ENCODE results near the gene EDC3.
"Not testable (repeated sequence)": the region's sequence is repeated elsewhere in the genome, so short reads cannot be mapped to it uniquely, and the experiment has no call there.

Gene EDC3

GRCh38 chr15:74709892-74710291 is 14.1 kb upstream of the EDC3 start:
- DNase-seq = no peak

DNA sequence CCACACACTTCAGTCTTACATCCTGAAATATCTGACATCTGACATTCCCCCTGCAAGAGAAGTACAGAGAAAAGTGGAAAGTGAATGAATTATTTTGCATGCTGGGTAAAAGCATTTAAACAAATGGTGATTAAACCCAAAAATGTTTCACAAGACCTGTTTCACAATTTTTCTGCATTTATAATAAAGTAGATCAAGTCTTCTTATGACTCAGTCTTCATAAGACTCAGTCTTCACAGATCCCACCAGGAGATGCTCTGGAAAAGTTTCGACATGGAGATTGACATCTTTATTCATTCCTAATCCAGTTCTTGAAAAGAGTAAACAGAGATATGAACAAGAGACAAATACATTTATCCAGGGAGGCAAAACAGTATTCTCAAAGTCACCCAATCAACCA is 13.2 kb upstream of the EDC3 start:
- no peak for DNase-seq

- DNase-seq = no peak
These were observed 984 bp upstream of the EDC3 start for GRCh38 chr15:74696808-74697207.

DNA sequence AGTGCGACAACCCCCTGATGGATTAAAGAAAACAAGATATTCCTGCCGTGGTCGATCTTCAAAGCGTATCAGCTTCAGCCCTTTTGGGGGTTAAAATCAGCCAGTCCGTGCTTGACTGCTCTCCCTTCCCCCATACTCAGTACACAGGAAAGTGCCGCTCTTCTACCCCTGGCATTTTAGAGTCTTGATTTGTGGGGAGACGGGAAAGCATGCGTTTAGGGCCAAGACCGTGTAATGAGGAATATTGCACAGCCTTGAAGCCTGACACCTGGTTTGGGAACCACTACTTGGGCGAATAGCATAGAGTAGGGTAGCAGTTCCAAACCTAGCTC is 540 bp upstream of the EDC3 start:
- no peak for DNase-seq

DNA sequence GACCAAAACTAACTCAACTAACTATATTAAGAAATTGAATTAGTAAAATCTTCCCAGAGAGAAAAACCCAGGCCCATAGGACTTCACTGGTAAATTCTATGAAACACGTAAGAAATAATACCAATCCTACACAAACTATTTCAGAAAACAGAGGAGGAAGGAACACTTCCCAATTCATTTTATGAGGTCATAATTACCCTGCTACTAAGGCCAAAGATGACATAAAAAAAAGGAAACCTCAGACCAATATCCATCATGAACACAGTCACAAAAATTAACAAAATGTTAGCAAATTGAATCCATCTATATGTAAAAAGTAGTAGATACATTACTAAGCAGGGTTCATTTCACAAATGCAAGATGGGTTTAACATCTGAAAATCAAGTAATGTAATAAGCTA is 3.5 kb downstream of the EDC3 start:
- no peak for DNase-seq

DNA sequence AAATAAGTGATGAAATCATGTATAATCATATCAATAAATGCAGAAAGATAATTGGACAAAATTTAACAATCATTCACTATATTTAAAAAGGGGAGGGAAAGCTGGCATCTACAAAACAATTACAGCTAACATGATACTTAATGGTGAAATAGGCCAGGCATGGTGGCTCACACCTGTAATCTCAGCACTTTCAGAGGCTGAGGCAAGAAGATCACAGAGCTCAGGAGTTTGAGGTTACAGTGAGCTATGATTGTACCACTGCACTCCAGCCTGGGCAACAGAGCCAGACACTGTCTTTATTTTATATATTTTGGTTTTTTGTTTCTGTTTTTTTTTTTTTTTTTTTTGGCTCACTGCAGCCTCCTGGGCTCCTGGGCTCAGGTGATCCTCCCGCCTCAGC is 12.1 kb downstream of the EDC3 start:
- no peak for DNase-seq

DNA sequence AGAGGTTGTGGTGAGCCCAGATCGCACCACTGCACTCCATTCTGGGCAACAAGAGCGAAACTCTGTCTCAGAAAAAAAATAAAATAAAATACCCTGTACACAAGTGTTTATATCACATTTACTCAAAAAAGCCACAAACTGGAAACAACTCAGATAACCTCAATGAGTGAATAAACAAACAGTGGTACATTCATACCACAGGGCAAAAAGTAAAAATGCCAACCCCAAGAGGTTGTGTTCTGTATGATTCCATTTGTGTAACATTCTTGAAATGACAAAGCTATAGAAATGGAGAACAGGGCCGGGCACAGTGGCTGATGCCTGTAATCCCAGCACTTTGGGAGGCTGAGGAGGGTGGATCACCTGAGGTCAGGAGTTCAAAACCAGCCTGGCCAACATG is 12.9 kb downstream of the EDC3 start:
- DNase-seq = no peak

DNA sequence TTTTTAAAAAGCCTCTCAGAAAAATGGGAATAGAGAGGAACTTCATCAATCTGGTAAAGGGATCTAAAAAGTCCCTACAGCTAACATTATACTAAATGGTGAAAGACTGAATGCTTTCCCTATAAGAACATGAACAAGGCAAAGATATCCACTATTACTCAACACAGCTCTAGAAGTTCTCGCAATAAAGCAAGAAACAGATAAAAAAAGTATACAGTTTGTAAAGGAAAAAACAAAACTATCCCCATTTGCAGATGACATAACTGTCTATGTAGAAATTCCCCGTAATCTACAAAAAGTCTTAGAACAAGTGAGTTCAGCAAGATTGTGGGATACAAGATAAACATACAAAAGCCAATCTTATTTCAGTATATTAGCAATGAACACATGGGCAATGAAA is 15.4 kb downstream of the EDC3 start:
- DNase-seq = no peak

GRCh38 chr15:74676801-74677200 is 19.0 kb downstream of the EDC3 start:
- DNase-seq = no peak

GRCh38 chr15:74674161-74674560 is 21.7 kb downstream of the EDC3 start:
- no peak for DNase-seq

DNA sequence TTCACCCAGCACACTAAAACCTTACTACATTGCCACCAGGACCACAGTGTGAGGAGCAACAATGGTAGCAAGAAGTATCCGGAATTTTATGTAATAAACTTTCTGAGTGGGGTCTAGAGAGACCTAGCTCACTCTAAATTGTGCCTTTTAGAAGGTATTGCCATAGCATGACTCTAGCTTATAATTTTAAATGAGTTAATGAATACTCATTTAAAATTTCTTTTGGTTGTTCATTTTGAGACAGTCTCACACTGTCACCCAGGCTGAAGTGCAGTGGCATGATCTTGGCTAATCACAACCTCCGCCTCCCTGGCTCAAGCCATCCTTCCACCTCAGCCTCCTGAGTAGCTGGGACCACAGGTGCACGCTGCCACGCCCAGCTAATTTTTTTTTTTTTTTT is 26.2 kb downstream of the EDC3 start:
- no peak for DNase-seq

DNA sequence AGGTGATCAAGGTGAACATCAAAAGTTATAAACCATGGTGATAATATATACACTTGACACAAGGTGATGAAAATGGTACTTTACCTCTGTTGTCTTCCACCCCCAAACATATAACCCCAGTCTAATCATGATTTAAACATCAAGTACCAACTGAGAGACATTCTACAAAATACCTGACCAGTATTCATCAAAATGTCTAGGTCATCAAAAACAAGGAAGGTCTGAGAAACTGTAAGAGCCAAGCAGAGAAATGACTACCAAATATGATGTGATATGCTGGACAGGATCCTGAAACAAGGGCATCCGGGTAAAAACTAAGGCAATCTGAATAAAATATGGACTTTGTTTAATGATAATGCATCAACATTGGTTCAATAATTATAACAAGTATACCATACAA is 27.8 kb downstream of the EDC3 start:
- DNase-seq = no peak

GRCh38 chr15:74664670-74665069 is 31.2 kb downstream of the EDC3 start:
- no peak for DNase-seq

DNA sequence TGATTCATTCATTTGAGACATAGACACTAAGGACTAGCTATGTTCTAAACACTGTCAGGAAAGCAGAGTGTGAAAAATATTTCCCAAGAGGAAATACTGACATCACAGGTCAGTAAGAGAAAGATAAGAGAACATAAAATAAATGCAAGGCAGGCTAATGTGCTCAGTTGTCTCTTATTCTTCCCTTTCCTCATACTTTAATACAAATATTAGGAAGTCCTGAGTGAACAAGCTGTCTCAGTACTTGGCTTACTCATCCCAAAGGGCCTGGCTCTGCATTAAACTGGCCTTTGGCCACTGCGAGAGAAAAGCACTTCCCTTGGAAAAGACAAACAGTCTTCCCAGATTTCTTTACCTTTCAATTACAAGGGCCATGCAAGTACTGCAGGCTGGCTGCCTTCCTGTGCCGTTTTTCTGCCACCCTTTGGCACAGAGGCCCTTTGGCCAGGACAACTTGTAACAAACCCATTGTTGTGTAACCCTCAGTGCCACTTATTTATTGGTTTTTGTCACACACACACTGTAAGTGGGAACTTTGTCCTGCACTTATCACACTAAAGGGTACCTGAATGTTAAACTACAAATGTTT is 31.7 kb downstream of the EDC3 start:
- no peak for DNase-seq

GRCh38 chr15:74663303-74664027 is 32.4 kb downstream of the EDC3 start:
- no peak for DNase-seq

GRCh38 chr15:74662064-74662860 is 33.6 kb downstream of the EDC3 start:
- DNase-seq = no peak

DNA sequence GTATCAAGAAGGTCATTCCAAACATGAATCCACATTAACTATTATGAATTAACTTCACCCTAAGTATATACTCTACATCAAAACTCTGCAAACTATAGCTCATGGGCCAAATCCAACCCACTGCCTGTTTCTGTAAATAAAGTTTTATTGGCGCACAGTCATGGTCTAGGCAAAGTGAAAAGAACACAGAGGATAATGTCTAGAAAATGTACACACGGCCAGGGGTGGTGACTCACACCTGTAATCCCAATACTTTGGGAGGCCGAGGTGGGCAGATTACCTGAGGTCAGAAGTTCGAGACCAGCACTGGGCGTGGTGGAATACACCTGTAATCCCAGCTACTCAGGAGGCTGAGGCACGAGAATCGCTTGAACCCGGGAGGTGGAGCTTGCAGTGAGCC is 34.5 kb downstream of the EDC3 start:
- not testable (repeated sequence) for DNase-seq

- DNase-seq = no peak
These were observed 38.0 kb downstream of the EDC3 start for GRCh38 chr15:74657846-74658245.

GRCh38 chr15:74656935-74657535 is 38.8 kb downstream of the EDC3 start:
- DNase-seq = no peak

DNA sequence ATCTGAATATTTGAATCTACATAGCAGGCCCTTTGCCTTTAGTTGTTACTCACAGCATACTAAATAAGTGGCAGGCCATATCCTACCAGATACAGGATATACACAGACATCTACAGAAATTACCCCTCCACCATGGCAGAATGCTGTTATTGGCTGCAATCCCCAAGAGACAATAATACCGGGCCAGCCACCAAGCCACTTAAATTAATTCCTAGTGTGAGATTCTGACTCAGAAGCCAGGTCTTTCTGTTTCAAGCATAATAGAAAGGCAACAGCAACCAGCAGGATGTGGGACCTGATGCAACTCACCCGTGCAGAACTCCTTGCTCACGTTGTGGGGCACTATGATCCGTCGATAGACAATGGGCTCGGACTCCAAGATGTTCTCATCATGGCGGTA is 40.4 kb downstream of the EDC3 start:
- no peak for DNase-seq

DNA sequence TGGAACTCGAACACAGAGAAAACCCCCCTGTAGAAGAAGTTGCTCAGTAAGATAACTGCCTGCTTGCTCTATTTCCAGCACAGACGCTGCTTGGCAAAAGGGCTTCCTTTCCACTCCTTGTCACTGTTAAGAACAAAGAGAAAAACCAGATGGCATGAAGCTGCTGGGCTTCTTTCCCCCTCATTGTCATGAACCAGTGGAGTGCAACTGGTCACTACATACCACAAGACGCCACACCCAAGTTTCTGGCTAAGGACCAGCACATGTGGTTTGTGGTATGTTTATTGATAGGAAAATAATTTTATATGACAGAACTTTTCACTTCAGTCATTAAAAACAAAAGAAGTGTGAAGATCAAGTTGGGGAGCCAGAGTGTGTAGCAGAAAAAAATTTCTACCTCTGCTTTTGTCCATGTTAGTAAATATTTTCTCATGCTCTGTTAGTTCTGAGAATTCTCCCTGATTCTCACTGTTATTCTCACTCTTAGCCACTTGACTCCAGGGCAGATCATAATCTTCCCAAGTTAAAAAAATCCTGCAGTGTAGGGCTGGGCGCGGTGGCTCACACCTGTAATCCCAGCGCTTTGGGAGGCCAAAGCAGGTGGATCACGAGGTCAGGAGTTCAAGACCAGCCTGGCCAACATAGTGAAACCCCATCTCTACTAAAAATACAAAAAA is 42.3 kb downstream of the EDC3 start:
- DNase-seq = no peak

DNA sequence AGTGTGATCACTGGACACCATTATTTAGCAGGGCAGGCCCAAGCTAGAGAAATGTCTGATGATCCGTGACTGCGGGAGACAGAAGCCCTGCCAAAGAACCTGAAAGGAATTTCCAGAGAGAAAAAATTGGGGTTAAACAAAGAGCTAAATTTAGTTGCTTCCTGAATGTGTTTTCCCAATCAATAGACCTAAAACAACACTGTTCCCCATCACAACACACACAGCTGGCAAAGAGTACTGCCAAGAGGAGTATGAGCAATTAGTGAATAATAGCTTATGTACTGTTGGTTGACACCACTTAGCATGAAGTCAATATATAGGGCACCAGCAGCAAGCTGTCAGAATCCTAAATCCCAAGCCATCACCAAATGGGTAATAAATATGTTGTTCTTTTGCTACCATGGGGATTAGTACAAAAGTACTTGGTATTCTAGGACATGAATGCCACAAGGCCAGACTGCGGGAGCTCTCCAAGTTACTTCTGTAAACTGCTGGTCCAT is 44.5 kb downstream of the EDC3 start:
- no peak for DNase-seq
